Choroid plexus epithelial cell (primary cell): Measurements from ENCODE around the gene SNX20.

ENCODE experiments used
- DNase-seq: peaks from one replicate; pipeline ENCODE4 v3.0.0-alpha.2; 2010; ENCODE audit warnings: low read depth
- H3K4me3 ChIP-seq: 2 replicates; pipeline ENCODE4 v1.5.1; 2011; ENCODE audit warnings: low read depth, mild to moderate bottlenecking, control low read depth, low read length, moderate library complexity
- CTCF ChIP-seq: conservative IDR thresholded peaks from 2 replicates; pipeline ENCODE4 v1.5.1; 2011; ENCODE audit warnings: low read depth, mild to moderate bottlenecking, control low read depth, inconsistent platforms, low read length, moderate library complexity

SNX20 gene

GRCh38 chr16:50668368-50669008, 12.6 kb downstream of the SNX20 start:
- no peak for DNase-seq
- no peak overlapping the region for H3K4me3 ChIP-seq
- no peak for TF ChIP-seq CTCF

- peak; percentile 30 for TF ChIP-seq CTCF
- no peak for DNase-seq
- no peak overlapping the region for H3K4me3 ChIP-seq
Observed at GRCh38 chr16:50667497-50668367, 13.4 kb downstream of the SNX20 start.

- H3K4me3 ChIP-seq: no peak overlapping the region
- no peak for DNase-seq
Observed at GRCh38 chr16:50666658-50667496, 14.2 kb downstream of the SNX20 start.

GRCh38 chr16:50665128-50665878, 15.8 kb downstream of the SNX20 start:
- DNase-seq: peak; percentile 80
- peak overlapping the region; percentile 59 for H3K4me3 ChIP-seq
- peak; percentile 91 for TF ChIP-seq CTCF

More at GRCh38 chr16:50666658-50667496, 14.2 kb downstream of the SNX20 start:
- no peak for TF ChIP-seq CTCF

GRCh38 chr16:50664270-50664669, 16.8 kb downstream of the SNX20 start:
- H3K4me3 ChIP-seq: no peak overlapping the region
- DNase-seq: no peak
- no peak for TF ChIP-seq CTCF

- H3K4me3 ChIP-seq: no peak overlapping the region
- TF ChIP-seq CTCF: no peak
- DNase-seq: no peak
Observed at GRCh38 chr16:50662306-50662940, 18.7 kb downstream of the SNX20 start.
